RPMI7951 (cell line): Measurements from ENCODE around the gene GRIPAP1. TPM values are rescaled to one million over a fixed set of nuclear protein-coding genes. Genes with fewer than 3 reads are reported as not detected.

Source experiments
- DNase-seq: peaks from one replicate; pipeline ENCODE4 v3.0.0-alpha.2; 2012; ENCODE audit warnings: low read depth
- total RNA-seq: library from RNA; depleted of rRNA; stranded (reverse); fragments of >200 nt; shearing (Covaris generic); gene quantifications from 2 replicates; pipeline ENCODE4 v1.2.3, GENCODE V29; 2014; rRNA removed

The GRIPAP1 gene, protein sequence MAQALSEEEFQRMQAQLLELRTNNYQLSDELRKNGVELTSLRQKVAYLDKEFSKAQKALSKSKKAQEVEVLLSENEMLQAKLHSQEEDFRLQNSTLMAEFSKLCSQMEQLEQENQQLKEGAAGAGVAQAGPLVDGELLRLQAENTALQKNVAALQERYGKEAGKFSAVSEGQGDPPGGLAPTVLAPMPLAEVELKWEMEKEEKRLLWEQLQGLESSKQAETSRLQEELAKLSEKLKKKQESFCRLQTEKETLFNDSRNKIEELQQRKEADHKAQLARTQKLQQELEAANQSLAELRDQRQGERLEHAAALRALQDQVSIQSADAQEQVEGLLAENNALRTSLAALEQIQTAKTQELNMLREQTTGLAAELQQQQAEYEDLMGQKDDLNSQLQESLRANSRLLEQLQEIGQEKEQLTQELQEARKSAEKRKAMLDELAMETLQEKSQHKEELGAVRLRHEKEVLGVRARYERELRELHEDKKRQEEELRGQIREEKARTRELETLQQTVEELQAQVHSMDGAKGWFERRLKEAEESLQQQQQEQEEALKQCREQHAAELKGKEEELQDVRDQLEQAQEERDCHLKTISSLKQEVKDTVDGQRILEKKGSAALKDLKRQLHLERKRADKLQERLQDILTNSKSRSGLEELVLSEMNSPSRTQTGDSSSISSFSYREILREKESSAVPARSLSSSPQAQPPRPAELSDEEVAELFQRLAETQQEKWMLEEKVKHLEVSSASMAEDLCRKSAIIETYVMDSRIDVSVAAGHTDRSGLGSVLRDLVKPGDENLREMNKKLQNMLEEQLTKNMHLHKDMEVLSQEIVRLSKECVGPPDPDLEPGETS
- total RNA-seq: 17.7 and 18.3 TPM in 2 replicates

DNA sequence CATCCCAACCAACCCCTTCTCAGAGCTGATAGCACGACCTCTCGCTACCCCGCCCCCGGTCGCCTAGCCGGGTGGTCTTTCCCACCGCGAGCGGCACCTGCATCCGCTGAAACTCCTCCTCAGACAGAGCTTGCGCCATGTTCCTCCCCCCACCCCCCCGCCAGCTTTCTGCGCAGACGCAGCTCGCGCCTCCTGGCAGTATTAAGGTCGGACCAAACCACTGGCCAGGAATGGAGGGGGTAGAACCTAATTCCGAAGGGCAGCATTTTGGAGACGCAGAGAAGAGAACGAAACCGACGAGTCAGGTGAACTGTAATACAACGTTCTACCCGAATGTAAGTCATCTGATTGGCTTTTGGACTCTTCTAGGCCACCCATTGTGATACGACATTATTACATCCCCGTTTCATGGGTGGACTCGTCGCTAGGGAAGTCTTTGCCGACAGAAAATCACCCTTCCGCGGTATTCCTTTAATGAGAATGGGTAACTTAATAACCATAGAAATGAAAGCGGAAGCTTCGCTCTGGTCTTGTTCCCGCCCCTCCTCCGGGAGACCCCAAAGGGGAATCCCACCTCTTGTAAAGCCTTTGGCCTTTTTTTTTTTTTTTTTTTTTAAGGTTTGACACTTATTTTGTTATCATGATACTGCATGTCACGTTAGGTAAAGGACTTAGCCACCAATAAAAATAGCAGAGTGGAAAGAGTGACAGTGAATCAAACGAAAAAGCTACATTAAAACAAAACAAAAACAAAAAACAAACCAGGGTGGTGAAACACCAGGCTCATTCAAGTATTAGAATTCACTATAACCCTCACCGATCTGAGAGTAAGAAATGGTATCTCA, at the start of gene GRIPAP1:
GRIPAP1 (minus strand) TSS at position 174 of the 845 bp plus-strand sequence; CDS start at position 139, 35 bp downstream.
- DNase-seq: peak; percentile 90

DNA sequence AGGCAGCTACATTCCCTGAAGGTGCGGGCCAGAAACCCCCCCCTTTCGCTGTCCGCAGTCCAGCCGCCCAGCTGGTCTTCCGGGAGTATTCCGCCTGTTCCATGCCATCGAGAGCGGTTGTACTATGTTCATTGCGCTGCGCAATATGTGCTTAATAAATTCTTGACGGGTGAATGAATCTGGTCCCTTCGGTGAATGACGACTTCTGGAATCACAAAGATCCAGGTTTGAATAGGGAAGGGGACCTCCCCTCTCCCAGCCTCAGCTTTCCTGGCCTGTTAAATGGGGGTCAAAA, 41.9 kb upstream of the GRIPAP1 start:
- DNase-seq: no peak

DNA sequence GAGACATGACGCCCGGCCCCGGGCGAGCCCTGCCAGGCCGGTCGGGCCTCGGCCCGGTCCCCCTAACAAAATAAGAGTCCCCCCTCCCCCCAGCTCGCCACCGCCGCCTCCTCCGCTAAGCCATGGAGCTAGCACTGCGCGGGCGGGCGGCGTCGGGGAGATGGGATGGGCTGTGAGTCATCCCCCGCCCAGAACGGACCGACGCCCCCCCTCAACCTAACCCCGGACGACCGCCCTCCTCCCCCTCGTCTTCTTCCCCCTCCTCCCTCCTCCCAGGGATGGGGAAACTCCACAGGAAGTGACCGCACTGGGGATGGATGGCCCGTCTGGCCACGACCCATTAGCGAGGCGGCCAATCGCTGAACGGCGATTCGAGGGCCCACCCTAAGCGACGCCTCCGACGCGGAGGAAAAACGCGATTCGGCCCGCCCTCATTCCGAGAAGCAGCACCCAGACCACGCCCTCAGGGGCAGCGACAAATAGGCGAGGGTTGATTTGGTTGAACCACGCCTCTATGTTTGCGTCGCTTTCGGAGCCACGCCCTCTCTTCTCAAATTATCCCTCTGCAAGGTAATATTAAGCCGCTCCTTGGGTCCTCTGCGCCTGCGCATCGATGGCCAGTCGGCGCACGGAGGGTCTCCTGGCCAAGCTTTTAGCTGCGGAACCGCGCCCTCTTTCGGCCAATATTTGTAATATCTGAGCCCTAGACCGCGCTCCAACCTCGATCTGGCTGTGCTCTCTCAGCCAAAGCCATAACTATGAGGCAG, 41.3 kb upstream of the GRIPAP1 start, which contains the start of gene TFE3:
TFE3 (minus strand) TSS at position 138 of the 767 bp plus-strand sequence; CDS start at position 7, 131 bp downstream.
- peak; percentile 99 for DNase-seq

DNA sequence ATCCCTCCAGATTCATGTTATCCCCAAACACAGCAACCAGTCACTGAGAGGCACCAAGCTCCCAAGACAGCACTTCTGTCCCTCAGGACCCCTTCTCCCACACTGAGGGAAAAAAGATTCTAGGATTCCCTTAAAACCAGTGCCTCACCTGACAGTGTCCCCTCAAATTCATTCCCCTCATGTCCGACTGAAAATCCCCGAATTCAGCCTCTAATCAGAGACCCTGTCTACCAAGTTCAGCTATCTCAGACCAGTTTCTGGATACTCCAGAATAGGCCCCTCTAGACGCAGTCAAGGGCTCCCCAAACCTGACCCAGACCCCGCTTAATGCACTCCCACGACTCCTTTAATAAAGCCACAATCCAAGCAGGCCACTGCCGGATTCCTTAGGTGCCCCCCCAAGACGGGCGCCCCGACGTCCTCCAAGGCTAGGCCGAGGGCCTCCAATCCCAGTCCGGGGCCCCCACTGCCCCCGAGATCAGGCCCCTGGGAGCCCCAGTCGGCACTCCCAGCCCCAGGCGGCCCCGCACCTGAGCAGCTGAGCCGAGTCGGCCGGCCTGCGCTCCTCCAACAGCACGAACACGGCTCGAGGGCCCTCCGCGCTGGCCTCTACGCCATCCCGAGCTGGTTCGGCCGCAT, 40.6 kb upstream of the GRIPAP1 start:
- peak; percentile 12 for DNase-seq

DNA sequence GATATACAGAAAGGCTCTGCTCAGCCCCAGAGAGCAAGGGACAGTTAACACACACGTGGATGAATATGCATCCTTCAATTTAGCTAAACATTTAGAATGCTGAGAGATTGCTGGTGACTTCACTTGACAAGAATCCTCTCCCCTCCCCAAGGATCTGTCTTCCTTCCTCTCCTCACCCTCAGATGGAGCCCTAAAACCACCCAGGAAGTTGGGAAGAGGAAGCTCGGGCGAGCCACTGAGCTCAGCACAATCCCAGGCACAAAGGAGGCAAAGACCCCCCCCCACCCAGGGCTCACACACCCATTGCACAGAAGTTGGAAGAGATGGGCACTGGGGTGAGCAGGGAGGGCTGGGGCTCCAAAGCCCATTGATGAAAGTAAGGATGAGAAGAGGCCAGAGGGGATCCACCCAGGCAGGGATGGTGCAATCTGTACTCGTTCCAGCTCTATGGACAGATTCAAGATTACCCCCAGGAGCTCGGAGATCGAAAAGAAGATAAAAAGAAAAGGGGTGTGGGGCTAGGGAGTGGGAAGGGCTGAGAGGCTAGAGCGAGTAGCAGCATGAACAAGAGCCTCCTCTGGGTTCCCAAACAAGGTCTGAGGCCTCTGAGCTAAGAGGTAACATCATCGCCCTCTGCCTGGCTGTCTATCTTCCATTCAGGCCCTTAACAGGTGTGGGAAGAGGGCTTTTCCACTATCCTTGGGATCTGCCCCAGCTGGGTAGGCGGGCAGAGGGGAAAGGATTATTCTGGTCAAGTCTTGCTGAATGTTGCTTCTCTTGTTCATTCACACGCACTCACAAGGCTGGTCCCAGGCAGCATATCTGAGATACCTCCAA, 39.9 kb upstream of the GRIPAP1 start:
- peak; percentile 75 for DNase-seq

DNA sequence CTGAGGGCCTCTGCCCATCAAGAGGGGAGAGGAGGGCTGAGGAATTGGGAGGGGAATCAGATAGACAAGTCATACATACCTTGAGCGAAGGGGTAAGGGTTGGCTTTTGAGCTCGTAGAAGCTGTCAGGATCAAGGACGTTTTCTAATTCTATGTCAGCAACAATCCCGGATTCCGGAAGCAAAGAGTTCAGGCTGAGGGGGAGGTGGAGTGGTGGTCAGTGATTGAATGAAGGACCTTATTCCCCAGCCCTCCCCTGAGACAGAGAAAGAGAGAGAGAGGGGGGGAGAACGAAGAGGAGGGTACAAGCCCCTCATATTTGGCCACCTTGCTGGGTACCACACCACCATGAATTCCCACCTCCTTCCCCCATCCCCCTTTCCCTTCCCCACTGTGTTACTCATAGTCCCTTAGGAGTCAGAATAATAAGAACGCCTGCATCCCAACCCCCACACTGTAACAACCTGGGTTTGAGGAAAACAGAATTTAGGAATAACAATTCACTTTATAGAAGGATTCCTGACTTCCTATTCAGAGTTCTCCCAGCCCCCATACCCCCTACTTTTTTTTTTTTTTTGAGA, 38.4 kb upstream of the GRIPAP1 start:
- peak; percentile 34 for DNase-seq

DNA sequence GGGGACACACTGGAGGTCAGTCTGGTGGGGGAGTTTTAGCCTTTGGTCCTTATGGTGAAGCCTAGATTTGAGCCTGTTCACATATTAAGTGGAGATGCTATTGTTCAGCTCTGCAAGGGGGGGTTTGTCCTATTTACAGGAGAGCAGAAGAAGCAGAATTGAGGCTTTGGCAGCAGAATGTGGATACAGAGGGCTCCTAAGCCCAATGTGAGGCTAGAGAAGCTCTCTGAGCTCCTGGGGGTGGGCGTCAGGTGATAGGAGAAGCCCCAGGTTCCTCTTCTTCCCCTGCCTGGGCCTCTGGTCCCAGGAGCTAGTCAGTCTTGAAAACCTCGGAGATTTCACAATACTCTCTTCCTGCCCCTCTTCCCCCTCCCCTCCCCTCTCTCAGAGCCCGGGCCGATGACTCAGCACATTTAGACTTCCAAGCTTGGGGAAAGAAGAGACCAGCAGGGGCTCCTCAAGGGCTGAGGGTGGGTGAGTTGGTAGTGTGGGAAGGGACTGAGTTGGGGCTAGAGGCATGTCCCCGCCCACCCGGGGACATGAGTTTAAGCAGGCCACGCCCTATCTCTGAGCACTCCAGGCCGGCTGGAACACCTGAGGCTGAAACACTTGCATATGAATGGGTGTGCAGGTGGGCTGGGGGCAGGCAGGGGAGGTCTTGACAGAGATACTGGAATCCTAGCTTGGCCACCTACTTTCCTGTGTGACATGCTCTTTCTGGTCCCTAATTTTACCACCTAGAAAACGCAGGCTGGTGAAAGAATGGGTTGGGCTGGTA, 37.7 kb upstream of the GRIPAP1 start:
- DNase-seq: peak; percentile 95

DNA sequence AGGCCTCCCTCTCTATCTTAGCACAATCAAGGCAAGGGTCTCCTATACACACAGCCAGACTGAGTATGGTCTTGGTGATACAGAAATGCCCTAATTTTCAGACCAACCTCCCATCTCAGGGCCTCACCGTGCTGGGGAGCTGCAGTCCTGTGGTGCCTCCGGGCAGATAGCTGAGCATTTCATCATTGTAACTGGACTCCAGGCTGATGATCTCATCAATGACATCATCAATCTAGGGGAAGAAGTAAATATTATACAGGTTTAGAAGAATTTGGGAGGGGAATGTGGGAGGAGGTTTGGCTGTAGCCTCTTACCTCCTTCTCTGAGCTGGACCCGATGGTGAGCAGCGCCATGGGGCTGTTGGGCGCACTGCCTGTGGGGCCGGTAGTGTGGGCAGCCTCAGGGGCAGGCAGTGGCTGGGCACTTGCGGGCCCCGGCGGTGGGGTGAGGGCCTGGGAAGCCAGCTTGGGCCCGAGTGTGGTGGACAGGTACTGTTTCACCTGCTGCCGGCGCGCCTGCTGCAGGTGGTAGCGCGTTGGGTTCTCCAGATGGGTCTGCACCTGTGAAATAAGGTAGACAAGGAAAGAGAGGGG, 35.9 kb upstream of the GRIPAP1 start:
- peak; percentile 48 for DNase-seq

DNA sequence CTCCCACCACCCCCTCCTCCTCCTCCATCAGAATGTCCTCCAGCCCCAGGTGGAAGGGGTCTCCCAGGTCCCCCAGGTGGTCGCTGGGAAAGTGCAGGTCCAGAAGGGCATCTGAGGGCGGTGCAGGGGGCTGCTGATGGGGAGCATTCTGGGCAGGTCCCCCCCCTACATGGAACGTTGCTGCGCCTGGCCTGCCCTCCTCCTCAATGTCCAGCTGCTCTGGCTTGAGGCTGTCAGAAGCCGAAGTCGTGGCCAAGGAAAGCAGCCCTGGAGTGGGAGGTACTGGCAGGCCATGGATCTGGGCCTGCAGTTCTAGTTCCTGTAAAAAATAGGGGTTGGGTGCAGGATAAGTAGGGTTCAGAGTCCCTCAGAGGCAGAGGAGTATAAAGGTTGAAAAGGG, 28.2 kb upstream of the GRIPAP1 start:
- no peak for DNase-seq

DNA sequence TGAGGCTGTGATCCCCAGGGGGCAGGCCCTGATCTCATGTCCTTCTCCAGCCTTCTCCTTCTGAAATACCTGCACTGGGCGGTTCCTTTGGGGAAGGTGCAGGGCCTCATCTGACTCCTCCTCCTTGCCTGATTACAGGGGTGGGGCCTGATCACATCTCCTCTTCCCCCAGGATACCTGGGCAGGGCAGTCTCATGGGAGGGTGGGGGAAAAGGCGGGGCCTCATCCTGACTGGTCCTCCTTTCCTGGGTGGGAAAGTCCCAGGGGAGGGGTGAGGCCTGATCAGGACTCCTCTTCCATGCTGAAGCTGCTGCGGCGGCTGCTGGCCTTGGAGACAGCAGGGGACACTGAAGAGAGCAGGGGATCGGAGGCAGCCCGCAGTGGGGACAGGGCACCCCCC, 27.8 kb upstream of the GRIPAP1 start:
- DNase-seq: no peak

DNA sequence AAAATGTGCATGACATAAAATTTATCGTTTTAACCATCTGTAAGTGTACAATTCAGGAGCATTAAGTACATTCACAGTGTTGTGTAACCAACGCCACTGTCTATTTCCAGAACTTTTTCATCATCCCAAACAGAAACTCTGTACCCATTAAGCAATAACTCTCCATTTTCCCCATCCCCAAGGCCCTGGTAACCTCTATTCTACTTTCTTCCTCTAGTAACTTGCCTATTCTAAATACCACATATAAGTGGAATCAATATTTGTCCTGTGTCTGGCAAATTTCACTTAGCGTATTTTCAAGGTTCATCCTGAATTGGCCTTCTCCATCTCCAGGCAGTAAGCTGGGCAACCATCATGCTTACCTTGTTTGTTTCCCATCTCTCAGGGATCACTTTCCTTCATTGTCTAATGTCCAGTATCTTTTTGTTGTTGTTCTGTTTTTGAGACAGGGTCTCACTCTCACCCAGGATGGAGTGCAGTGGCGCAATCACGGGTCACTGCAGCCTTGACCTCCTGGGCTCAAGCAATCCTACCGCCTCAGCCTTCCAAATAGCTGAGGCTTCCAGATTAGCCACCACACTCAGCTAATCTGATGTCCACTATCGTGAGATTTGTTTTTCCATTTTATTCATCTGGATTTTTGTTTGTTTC, 17.7 kb upstream of the GRIPAP1 start:
- no peak for DNase-seq

DNA sequence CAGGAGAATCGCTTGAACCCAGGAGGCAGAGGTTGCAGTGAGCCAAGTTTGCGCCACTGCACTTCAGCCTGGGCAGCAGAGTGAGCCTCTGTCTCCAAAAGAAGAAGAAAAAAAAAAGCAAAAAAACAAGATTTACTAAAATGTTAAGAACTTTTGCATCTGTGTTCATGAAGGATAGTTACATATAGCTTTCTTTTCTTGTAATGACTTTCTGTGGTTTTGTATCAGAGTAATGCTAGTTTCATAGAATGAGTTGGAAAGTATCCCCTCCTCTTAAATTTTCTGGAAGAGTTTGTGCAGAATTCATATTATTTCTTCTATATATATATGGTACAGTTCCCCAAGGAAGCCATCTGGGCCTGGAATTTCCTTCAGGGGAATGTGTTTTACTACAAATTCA, 17.0 kb upstream of the GRIPAP1 start:
- DNase-seq: no peak

DNA sequence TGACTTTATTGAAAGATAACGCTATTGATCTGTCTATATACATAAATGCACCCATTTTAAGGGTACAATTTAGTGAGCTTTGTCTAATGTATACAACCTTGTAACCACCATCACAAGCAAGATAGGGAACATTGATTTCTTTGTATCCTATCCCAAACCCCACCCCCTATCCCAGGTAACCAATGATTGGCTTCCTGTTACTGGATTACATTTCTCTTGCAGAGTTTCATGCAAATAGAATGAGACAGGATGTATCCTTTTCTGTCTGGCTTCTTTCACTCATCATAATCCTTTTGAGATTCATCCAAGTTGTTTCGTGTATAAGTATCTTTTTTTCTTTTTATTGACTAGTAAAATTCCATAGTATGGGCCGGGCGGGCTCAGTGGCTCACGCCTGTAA, 1.6 kb upstream of the GRIPAP1 start:
- DNase-seq: no peak

DNA sequence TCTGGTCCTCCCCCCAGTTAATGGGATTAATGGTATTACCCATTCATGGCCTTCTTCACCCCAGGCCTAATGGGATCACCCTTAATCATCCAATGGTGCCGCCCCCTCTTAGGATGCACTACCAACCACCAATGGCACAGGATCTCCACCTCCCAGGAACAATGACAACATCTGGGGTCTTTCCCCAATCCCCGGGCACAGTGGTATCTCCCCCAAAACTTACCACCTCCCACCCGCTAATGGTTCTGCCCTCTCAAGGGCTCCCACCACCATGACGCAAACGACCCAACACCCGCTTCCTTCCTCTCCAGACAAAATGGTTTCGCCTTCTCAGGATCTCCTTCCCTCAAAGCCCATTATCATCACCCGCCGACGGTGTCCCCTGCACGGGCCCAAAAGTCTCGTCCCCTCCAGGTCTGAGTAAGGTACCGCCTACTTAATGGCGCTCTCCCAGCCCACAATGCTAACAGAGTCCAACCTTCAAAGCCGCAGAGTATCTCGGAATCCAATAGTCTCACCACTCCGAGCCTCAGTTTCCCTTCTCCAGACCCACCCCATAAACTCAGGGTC, 458 bp downstream of the GRIPAP1 start:
- DNase-seq: peak; percentile 70

DNA sequence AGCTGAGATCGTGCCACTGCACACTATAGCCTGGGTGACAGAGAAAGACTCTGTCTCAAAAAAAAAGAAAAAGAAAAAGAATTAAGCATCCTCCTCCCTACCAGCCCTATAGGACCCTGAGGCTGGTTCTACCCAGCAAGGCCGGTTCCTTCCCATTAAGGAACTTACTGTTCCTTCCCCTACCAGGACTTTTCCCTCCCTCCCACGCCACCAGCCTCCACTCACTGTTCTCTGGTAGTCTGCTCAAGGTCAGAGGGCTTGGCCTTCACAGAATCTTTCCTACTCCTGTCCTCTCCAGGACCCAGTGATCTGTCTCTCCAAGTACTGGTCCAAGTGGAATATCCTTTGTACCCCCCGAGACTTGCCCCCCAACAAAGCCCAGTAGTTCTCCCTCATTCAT, 1.4 kb downstream of the GRIPAP1 start:
- no peak for DNase-seq

DNA sequence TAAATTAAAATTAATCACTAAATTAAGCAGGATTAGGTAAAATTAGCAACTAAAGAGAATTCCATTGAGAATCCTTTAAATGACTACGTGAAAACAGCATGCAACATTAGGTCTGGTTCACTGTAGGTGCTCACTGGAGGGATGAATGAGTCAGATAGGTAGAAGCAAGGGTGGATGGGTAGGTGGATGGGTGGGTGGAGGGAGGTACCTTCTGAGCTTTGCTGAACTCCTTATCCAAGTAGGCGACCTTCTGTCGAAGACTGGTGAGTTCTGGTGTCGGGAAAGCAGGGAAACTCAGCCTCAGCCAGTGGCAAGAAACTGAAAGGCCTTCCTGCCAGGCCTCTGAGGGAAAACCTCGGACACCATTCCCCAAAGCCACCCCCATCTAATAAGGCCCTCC, 3.0 kb downstream of the GRIPAP1 start:
- DNase-seq: no peak

DNA sequence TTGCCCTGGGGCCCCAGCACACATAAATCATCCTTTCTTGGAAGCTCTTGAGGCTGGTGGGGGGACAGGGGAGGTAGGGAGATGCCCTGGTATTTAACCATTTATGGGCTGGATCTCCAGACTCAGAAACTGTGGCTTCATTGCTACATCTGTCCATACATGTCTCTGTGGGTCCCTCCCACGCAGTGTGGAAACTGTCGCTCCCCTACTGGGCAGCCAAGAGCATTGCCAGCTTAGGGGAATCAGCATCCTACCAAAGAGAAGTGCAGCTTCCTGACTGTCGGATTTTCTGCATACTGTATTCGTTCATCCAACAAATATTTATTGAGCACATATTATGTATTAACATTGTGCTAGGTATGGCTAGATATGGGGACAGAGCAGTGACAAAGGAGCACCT, 3.7 kb downstream of the GRIPAP1 start:
- DNase-seq: no peak
